Measurements from ENCODE around the gene AFF3. TPM values are rescaled to one million over a fixed set of nuclear protein-coding genes. Genes with fewer than 3 reads are reported as not detected.

The AFF3 gene
- total RNA-seq, 1 experiment from 2014 or later = 0.22 TPM

- H2AFZ ChIP-seq (ENCODE audit: low read length) = no peak overlapping the region
- peaks cover 3% of the 10 kb centered on the region; the same call in 1 of the 2 replicates for H3K4me1 ChIP-seq (ENCODE audit: insufficient read depth, low read length)
- no peak overlapping the region for H3K4ac ChIP-seq (ENCODE audit: low read depth, low read length)
- Mint-ChIP-seq H3K9me3 (no peaks in the 10 kb centered on the region), H3K36me3 (ENCODE audit: insufficient read depth in 1 of 3, low read depth in 3 of 3) (no peaks in the 10 kb centered on the region), H3K27ac (no peak overlapping the region), H3K4me1 (peaks cover 32 to 39% of the 10 kb centered on the region in 2 experiments), H3K4me3 (no peak overlapping the region), H3K27me3 (ENCODE audit: low read depth) (no peaks in the 10 kb centered on the region)
- H2BK5ac ChIP-seq (ENCODE audit: insufficient read length, low read length) = no peak overlapping the region
- no peak overlapping the region for H2BK12ac ChIP-seq (ENCODE audit: insufficient read length, low read depth, low read length)
- no peak overlapping the region for H4K91ac ChIP-seq (ENCODE audit: insufficient read length, low read depth, low read length)
- no peak overlapping the region for H3K18ac ChIP-seq (ENCODE audit: insufficient read length, low read depth, low read length)
- no peaks in the 10 kb centered on the region for H3K9me3 ChIP-seq (ENCODE audit: control insufficient read depth, low read depth, low read length)
- H3K9ac ChIP-seq (ENCODE audit: extremely low read depth, insufficient read length, low read length) = no peak overlapping the region
- no peak overlapping the region; the same call in 1 of the 2 replicates for H3K14ac ChIP-seq (ENCODE audit: insufficient read depth, low read length)
- no peak overlapping the region for H3K23ac ChIP-seq (ENCODE audit: insufficient read length, low read depth, low read length)
- H3K27ac ChIP-seq (ENCODE audit: insufficient read length, low read depth, low read length) = no peak overlapping the region
- H4K20me1 ChIP-seq (ENCODE audit: control insufficient read depth, insufficient read depth, insufficient read length) = no peaks in the 10 kb centered on the region
- H3K23me2 ChIP-seq (ENCODE audit: insufficient read length, low read depth, low read length, poor library complexity, severe bottlenecking) = no peaks in the 10 kb centered on the region
- H4K8ac ChIP-seq (replicated peaks; ENCODE audit: insufficient read length, low read depth, low read length) = no peak overlapping the region
- no peak overlapping the region for H4K5ac ChIP-seq (ENCODE audit: insufficient read length, low read depth, low read length)
- no peak overlapping the region for H3K4me2 ChIP-seq (ENCODE audit: insufficient read depth, insufficient read length, low read length)
- H2BK120ac ChIP-seq (ENCODE audit: low read depth, low read length, poor library complexity, severe bottlenecking) = no peak overlapping the region
- H2BK20ac ChIP-seq (ENCODE audit: low read depth, low read length, poor library complexity, severe bottlenecking) = no peak overlapping the region
- no peaks in the 10 kb centered on the region for H3K79me1 ChIP-seq (ENCODE audit: insufficient read depth, low read depth, low read length, poor library complexity, severe bottlenecking)
- TF ChIP-seq, protein P1, sequence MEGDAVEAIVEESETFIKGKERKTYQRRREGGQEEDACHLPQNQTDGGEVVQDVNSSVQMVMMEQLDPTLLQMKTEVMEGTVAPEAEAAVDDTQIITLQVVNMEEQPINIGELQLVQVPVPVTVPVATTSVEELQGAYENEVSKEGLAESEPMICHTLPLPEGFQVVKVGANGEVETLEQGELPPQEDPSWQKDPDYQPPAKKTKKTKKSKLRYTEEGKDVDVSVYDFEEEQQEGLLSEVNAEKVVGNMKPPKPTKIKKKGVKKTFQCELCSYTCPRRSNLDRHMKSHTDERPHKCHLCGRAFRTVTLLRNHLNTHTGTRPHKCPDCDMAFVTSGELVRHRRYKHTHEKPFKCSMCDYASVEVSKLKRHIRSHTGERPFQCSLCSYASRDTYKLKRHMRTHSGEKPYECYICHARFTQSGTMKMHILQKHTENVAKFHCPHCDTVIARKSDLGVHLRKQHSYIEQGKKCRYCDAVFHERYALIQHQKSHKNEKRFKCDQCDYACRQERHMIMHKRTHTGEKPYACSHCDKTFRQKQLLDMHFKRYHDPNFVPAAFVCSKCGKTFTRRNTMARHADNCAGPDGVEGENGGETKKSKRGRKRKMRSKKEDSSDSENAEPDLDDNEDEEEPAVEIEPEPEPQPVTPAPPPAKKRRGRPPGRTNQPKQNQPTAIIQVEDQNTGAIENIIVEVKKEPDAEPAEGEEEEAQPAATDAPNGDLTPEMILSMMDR (conservative IDR thresholded peaks at IDR 0.05) = no peak
- H3T11ph ChIP-seq (ENCODE audit: low read length) = no peak overlapping the region
- H3K27me3 ChIP-seq (ENCODE audit: insufficient read depth, low read length) = no peaks in the 10 kb centered on the region
- H3K56ac ChIP-seq (ENCODE audit: insufficient read length, low read depth, low read length) = no peak overlapping the region
- no peak overlapping the region for H2AK5ac ChIP-seq (ENCODE audit: insufficient read length, low read length)
- WGBS (ENCODE audit: extremely low coverage, insufficient read length, low lambda C conversion rate) = no CpG with 5 or more reads among the region's 6 CpGs
- DNase-seq = no peak
- no peak overlapping the region for H2BK15ac ChIP-seq (ENCODE audit: low read depth, low read length)
- no peaks in the 10 kb centered on the region for H3K79me2 ChIP-seq (ENCODE audit: insufficient read depth, low read length)
Measured at GRCh38 chr2:99710721-99711120, 431.7 kb downstream of the AFF3 start.
